Activated naive CD4-positive, alpha-beta T cell treated with Interleukin-2 at 50 U/mL for 16 hours (primary cell): ENCODE data around the gene BAK1.
"Not testable (repeated sequence)": the region's sequence is repeated elsewhere in the genome, so short reads cannot be mapped to it uniquely, and the experiment has no call there.

Experiments
- DNase-seq: peaks from one replicate; pipeline ENCODE4 v3.0.0-alpha.2; 2020

The BAK1 gene

DNA sequence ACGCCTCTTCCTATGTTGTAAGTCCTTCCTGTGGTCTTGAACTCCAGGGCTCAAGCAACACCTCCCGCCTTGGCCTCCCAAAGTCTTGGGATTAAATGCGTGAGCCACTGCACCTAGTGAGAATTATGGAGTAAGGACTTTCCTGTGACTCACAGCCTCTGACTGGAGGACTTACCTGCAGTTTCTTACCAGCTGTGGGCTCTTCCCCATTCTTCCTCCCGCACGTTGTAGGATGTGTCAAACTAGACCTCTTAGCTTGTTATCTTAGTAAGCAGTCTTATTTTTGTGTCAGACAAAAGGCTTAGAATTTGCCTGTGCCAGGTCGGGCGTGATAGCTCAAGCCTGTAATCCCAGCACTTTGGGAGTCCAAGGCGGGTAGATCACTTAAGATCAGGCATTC lies 30.9 kb downstream of the BAK1 start:
- no peak for DNase-seq

DNA sequence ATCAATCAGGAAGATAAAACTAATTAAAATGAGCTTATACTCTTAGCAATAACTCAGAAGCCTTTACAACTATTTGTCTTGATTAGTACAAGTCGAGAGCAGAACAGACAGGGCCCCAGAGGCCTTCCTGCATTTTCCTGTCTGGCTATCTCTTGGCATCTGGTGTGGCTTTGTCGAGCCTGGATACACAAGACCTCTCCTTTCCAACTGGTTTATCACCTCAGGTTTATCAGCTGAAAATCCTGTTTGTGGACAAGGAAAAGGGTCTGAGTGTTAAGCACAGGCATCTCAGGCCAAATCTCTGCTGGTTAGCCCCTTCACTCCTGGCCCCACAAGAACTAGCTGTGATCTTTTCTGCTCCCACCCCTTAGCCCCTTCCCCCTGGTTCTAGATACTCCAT lies 32.6 kb downstream of the BAK1 start:
- no peak for DNase-seq

DNA sequence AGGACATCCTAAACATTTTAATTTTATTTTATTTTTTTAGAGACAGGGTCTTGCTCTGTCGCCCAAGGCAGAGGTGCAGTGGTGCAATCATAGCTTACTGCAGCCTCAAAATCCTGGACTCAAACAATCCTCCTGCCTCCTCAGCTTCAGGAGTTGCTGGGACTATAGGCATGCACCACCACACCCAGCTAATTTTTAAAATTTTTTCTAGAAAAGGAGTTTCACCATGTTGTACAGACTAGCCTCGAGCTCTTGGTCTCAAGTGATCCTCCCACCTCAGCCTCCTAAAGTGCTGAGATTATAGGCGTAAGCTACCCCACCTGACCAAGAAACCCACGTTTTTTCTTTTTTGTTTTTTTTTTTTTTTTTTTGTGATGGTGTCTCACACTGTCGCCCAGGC lies 33.3 kb downstream of the BAK1 start:
- no peak for DNase-seq

DNA sequence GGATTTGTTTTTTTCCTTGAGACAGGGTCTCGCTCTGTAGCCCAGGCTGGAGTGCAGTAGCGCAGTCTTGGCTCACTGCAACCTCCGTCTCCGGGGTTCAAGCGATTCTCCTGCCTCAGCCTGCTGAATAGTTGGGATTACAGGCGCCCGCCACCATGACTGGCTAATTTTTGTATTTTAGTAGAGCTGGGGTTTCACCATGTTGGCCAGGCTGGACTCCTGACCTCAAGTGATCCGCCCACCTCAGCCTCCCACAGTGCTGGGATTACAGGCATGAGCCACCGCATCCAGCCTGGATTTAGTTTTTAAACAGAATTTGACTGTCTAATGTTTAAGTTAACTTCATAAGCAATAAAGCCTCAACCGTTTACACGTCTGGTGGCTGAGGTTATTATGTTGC lies 34.8 kb downstream of the BAK1 start:
- DNase-seq = not testable (repeated sequence)

DNA sequence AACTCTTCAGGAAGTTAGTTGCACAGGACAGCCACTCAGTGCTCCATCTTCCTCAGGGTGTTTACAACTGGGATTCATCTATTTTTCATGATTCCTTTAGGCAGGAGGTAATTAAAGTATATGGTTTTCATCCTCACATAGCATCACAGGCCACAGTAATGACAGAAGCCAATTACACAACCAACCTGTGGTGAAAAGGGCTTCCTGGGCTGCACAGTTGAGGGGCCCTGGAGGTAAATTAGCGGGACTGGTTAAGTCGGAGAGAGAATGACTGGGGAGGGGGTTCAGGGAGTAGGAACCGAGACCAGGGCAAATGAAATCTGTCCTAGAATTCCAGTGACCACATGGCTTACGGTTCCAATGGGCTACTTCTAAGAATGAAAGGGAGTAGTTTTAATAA lies 37.0 kb downstream of the BAK1 start:
- DNase-seq = no peak

DNA sequence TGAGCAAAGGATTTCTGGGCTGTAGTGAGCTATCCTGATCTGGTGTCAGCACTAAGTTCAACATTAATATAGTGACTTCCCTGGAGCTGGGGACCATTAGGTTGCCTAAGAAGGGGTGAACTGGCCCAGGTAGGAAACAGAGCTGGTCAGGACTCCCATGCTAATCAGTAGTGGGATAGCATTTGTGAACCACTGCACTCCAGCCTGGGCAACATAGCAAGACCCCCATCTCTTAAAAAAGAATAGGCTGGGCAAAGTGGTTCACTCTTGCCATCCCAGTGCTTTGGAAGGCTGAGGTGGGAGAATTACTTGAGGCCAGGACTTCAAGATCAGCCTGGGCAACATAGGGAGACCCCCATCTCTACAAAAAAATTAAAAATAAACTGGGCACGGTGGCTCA lies 39.3 kb downstream of the BAK1 start:
- no peak for DNase-seq

DNA sequence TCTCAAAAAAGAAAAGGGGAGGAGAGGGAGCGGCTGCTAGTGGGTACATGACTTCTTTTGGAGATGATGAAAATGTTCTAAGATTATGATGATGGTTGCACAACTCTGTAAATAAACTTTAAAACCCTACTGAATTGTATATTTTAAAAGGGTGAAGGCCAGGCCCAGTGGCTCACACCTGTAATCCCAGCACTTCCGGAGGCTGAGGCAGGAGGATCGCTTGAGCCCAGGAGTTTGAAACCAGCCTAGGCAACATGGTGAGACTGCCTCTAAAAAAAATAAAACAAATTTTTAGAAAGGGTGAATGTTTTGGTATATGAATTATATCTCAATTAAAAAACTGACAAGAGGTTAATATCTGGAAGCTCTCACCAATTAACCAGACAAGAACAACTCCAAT lies 45.4 kb downstream of the BAK1 start:
- DNase-seq = no peak

DNA sequence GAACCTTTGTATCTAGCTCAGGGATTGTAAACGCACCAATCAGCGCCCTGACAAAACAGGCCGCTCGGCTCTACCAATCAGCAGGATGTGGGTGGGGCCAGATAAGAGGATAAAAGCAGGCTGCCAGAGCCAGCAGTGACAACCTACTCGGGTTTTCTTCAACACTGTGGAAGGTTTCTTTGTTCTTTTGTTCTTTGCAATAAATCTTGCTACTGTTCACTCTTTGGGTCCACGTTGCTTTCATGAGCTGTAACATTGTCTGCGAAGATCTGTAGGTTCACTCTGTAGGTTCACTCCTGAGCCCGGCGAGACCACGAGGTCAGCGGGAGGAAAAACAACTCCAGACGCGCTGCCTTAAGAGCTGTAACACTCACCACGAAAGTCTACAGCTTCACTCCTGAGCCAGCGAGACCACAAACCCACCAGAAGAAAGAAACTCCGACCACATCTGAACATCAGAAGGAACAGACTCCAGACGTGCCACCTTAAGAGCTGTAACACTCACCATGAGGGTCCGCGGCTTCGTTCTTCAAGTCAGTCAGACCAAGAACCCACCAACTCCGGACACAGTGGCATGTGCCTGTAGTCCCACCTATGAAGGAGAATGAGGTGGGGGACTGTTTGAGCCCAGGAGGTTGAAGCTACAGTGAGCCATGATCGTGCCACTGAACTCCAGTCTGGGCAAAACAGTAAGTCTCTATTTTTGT lies 46.8 kb downstream of the BAK1 start:
- peak; percentile 43 for DNase-seq

DNA sequence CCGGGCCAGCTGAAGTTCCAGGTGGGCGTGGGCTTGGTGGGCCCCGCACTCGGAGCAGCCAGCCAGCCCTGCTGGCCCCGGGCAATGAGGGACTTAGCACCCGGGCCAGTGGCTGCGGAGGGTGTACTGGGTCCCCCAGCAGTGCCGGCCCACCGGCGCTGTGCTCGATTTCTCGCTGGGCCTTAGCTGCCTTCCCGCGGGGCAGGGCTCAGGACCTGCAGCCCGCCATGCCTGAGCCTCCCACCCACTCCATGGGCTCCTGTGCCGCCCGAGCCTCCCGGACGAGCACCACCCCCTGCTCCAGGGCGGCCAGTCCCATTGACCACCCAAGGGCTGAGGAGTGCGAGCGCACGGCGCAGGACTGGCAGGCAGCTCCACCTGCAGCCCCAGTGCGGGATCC lies 47.6 kb downstream of the BAK1 start:
- DNase-seq = not testable (repeated sequence)

DNA sequence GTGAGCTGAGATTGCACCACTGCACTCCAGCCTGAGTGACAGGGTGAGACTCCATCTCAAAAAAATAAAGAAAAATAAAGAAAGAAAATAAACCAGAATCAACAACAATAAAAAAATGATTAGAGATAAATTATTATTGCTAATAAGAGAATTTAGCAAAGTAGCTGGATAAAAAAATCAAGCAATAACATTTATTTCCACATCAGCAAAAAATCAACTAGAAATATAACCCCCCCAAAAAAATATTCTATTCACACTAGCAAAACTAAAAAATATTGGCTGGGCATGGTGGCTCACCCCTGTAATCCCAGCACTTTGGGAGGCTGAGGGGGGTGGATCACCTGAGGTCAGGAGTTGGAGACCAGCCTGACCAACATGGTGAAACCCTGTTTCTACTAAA lies 49.5 kb downstream of the BAK1 start:
- DNase-seq = not testable (repeated sequence)
